PFSK-1 (cell line): ENCODE measurements around the gene LDLRAD3.

ENCODE experiments used
- FOXP2 ChIP-seq: optimal IDR thresholded peaks from 2 replicates; pipeline ENCODE3; 2011; ENCODE audit warnings: borderline replicate concordance, control low read depth, inconsistent platforms; ENCODE audit not compliant: insufficient read depth; ENCODE audit errors: extremely low read length, extremely low read depth
- POLR2AphosphoS5 ChIP-seq: IDR thresholded peaks from 2 replicates; pipeline ENCODE4 v1.6.1; 2012; ENCODE audit warnings: low read depth, mild to moderate bottlenecking, control low read depth, low read length, moderate library complexity
- SIN3A ChIP-seq: IDR thresholded peaks from 2 replicates; pipeline ENCODE4 v1.6.1; 2012; ENCODE audit warnings: mild to moderate bottlenecking, low read length, moderate library complexity, borderline replicate concordance; ENCODE audit not compliant: insufficient read depth
- TAF1 ChIP-seq: IDR thresholded peaks from 2 replicates; pipeline ENCODE4 v1.6.1; 2012; ENCODE audit warnings: low read length, control low read depth, borderline replicate concordance; ENCODE audit not compliant: insufficient read depth
- TF ChIP-seq, protein P1 (sequence below), 2 experiments: IDR thresholded peaks; 2 replicates each; pipeline versions ENCODE4 v1.6.1 to v1.8.0; 2011 to 2012; ENCODE audit warnings: low read depth in 2 of 2, low read length in 2 of 2, control low read depth in 1 of 2, inconsistent platforms in 1 of 2, mild to moderate bottlenecking in 1 of 2, moderate library complexity in 1 of 2; ENCODE audit not compliant: insufficient read depth in 1 of 2

Gene LDLRAD3

DNA sequence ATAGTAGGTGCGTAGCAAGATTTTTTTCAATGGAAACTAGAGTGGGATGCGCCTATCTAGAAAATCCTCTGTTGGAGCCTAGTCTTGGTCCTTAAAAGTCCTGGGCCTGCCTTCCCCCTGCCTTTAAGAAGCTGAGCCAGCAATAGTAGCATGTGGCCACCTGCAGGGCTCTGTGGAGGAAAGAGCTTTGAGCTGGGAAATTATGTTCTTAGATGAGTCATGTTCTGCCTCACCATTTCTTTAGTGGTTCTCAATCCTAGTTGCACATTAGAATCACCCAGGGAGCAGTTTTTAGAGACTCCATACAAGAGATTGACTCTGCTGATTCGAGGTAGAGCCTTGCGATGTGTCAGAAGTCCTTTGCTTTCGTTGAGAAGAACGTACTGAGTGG, 211.9 kb downstream of the LDLRAD3 start:
- TF ChIP-seq TAF1 (no peak), POLR2AphosphoS5 (no peak), FOXP2 (no peak), SIN3A (no peak)
- TF ChIP-seq, protein P1, sequence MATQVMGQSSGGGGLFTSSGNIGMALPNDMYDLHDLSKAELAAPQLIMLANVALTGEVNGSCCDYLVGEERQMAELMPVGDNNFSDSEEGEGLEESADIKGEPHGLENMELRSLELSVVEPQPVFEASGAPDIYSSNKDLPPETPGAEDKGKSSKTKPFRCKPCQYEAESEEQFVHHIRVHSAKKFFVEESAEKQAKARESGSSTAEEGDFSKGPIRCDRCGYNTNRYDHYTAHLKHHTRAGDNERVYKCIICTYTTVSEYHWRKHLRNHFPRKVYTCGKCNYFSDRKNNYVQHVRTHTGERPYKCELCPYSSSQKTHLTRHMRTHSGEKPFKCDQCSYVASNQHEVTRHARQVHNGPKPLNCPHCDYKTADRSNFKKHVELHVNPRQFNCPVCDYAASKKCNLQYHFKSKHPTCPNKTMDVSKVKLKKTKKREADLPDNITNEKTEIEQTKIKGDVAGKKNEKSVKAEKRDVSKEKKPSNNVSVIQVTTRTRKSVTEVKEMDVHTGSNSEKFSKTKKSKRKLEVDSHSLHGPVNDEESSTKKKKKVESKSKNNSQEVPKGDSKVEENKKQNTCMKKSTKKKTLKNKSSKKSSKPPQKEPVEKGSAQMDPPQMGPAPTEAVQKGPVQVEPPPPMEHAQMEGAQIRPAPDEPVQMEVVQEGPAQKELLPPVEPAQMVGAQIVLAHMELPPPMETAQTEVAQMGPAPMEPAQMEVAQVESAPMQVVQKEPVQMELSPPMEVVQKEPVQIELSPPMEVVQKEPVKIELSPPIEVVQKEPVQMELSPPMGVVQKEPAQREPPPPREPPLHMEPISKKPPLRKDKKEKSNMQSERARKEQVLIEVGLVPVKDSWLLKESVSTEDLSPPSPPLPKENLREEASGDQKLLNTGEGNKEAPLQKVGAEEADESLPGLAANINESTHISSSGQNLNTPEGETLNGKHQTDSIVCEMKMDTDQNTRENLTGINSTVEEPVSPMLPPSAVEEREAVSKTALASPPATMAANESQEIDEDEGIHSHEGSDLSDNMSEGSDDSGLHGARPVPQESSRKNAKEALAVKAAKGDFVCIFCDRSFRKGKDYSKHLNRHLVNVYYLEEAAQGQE (IDR thresholded peaks at IDR 0.05; ENCODE audit: insufficient read depth in 1 of 2, low read depth in 2 of 2, low read length in 2 of 2) = no peak

DNA sequence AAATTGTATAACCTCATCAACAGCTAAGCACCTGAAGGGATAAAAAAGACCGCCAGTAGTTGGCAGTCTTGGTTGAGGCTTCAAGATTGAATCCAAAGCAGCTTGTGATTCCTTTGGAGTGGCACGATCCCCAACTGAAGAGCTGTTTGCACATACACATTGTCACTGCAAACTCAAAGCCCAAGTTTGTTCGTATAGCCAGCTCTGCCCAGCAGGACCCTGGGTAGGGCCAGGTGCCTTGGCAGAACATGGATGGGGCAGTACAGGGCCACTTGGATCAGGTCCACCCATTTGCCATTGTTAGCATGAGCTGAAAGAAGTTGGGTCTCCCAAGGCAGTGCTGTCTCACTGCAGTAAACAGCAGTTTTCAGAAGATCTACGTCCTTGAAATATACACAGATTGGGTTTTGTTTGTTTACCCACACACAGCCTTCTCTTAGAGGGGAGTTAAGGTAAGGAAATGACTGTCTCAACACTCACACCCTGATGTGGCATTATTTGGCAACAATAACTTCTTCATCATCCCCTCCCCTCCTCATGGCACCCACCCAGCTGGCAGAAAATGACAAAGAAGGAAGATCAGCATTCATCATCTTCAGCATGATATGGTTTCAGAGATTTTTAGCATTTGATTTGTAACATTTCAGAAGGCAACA, 212.4 kb downstream of the LDLRAD3 start:
- TF ChIP-seq SIN3A = no peak
- TF ChIP-seq, protein P1 (IDR thresholded peaks at IDR 0.05; ENCODE audit: insufficient read depth in 1 of 2, low read depth in 2 of 2, low read length in 2 of 2) = no peak
- no peak for TF ChIP-seq FOXP2
- TF ChIP-seq POLR2AphosphoS5 = no peak

DNA sequence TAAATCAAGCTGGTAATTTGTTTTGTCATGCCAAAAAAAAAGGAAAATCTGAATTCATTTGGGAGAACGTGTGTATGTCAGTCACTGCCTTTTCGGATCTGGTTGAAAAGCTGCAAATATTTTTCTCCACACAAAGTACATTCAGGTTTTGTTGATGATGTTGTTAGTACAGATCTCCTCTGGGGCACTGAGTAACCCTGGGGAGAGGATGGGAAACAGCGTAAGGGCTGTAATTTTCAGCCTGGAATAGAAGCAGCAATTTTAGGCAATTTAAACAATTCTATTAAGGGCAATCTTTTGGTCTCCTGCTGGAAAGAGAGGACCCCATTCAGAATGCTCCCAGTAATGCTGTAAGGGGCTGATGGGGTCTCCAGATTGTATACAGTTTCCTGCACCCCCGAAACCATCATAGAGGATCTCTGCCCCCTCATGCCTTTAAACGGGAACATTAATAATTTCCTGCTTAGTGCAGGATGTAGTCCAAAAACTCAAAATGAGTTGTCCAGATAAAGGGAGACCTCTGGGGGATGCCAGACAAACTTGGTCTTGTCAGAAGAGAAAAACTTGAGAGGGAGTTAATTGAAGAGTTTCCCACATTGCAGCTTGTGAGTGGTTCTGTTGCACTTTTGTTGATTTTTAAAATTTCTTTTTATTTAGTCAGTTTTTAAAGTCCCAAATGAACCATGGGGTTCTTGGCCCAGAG, 213.1 kb downstream of the LDLRAD3 start:
- TF ChIP-seq, protein P1 (IDR thresholded peaks at IDR 0.05; ENCODE audit: insufficient read depth in 1 of 2, low read depth in 2 of 2, low read length in 2 of 2) = no peak
- TF ChIP-seq FOXP2 (no peak), SIN3A (no peak), POLR2AphosphoS5 (no peak), TAF1 (no peak)

DNA sequence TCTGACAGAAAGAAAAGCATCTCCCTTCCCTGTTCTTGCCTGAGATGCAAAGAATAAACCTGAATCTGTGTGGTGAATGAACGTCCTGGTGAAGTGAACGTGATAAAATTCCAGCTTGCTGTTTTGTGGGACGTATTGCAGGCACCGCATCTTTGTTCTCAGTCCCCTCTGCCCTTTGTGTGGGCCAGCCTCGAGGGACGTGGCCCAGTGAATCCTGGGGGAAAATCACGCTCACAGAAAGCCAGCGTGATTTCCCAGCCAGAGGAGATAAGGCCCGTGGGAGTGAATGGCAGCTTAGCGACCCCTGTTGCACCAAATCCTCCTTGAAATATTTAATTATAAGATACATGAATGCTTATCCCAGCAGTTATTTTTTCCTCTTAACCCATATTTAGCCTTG, 216.2 kb downstream of the LDLRAD3 start:
- TF ChIP-seq FOXP2 = no peak
- no peak for TF ChIP-seq POLR2AphosphoS5
- TF ChIP-seq TAF1 = no peak
- no peak for TF ChIP-seq SIN3A
- TF ChIP-seq, protein P1 (IDR thresholded peaks at IDR 0.05; ENCODE audit: insufficient read depth in 1 of 2, low read depth in 2 of 2, low read length in 2 of 2) = no peak

DNA sequence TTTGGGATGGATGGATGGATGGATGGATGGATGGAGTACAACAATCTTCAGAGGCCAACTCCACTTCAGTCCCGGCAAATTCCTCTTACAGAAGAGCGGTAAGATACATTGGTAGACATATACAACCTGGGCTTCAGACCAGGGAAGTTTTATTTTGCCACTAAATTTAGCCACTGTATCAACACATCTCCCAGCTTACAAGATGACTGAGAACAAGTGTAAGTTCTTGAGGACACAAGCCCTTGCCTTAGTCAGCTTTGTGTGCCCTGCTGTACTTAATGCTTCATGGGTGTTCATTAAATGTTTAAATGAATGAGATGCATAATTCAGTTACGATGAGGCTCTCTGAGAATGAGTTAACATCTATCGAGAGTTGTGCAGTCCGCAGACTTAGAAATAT, 217.7 kb downstream of the LDLRAD3 start:
- TF ChIP-seq TAF1 (no peak), SIN3A (no peak), FOXP2 (no peak), POLR2AphosphoS5 (no peak)
- TF ChIP-seq, protein P1 (IDR thresholded peaks at IDR 0.05; ENCODE audit: insufficient read depth in 1 of 2, low read depth in 2 of 2, low read length in 2 of 2) = no peak
